ENCODE results near the gene SCUBE1. TPM values are rescaled to one million over a fixed set of nuclear protein-coding genes. Genes with fewer than 3 reads are reported as not detected.
A peak's percentile ranks its signal among the peaks of the same experiment; 100 is the strongest.

SCUBE1 gene
- total and polyA plus RNA-seq, 4 donors, result 0.88 to 18.7 (median 3.5) TPM

GRCh38 chr22:43270949-43271348 is 72.2 kb downstream of the SCUBE1 start:
- no peaks in the 10 kb centered on the region for H3K4me1 ChIP-seq (ENCODE audit: control insufficient read depth in 1 of 2, insufficient read depth in 2 of 2, low read length in 2 of 2)
- no peaks in the 10 kb centered on the region for H3K27me3 ChIP-seq (ENCODE audit: control insufficient read depth in 1 of 2, insufficient read depth in 2 of 2, low read length in 1 of 2)
- DNase-seq (no peak), ATAC-seq (ENCODE audit: low FRiP score) (no peak)
- H3K4me3 ChIP-seq (ENCODE audit: low read length in 2 of 2), result no peak overlapping the region
- intact Hi-C loops (cut with DNase I), result loop anchor here in 1 of 2 donors (5.0 kb wide), 1 partner anchor 76 kb away; no protein-coding TSS in a partner anchor
- H3K9me3 ChIP-seq (ENCODE audit: control insufficient read depth, low read length), result no peaks in the 10 kb centered on the region
- H3K36me3 ChIP-seq (ENCODE audit: control insufficient read depth in 1 of 2, insufficient read depth in 2 of 2, low read length in 1 of 2), result no peaks in the 10 kb centered on the region
- no peak overlapping the region for H3K27ac ChIP-seq (ENCODE audit: low read depth in 1 of 2, low read length in 2 of 2)
- 83 to 87% methylated on average over 7 of the region's 7 CpGs for WGBS, 2 donors

GRCh38 chr22:43270314-43270908 is 72.8 kb downstream of the SCUBE1 start:
- no peaks in the 10 kb centered on the region for H3K27me3 ChIP-seq (ENCODE audit: control insufficient read depth in 1 of 2, insufficient read depth in 2 of 2, low read length in 1 of 2)

GRCh38 chr22:43269646-43270045 is 73.5 kb downstream of the SCUBE1 start:
- Histone ChIP-seq H3K4me3 (ENCODE audit: low read length in 2 of 2) (no peak overlapping the region), H3K27ac (ENCODE audit: low read depth in 1 of 2, low read length in 2 of 2) (no peak overlapping the region), H3K27me3 (ENCODE audit: control insufficient read depth in 1 of 2, insufficient read depth in 2 of 2, low read length in 1 of 2) (no peaks in the 10 kb centered on the region), H3K36me3 (ENCODE audit: control insufficient read depth in 1 of 2, insufficient read depth in 2 of 2, low read length in 1 of 2) (no peaks in the 10 kb centered on the region), H3K9me3 (ENCODE audit: control insufficient read depth, low read length) (no peaks in the 10 kb centered on the region), H3K4me1 (ENCODE audit: control insufficient read depth in 1 of 2, insufficient read depth in 2 of 2, low read length in 2 of 2) (no peaks in the 10 kb centered on the region)
- ATAC-seq (ENCODE audit: low FRiP score) (no peak), DNase-seq (no peak)
- 37 to 47% methylated on average over 14 of the region's 14 CpGs for WGBS, 2 donors
- intact Hi-C loops (cut with DNase I), result loop anchor here in 1 of 2 donors (5.0 kb wide), 1 partner anchor 78 kb away; no protein-coding TSS in a partner anchor

More at GRCh38 chr22:43270314-43270908, 72.8 kb downstream of the SCUBE1 start:
- intact Hi-C loops (cut with DNase I), result loop anchor here in 1 of 2 donors (5.0 kb wide), 1 partner anchor 77 kb away; no protein-coding TSS in a partner anchor
- DNase-seq (no peak), ATAC-seq (ENCODE audit: low FRiP score) (no peak)
- no peak overlapping the region for H3K27ac ChIP-seq (ENCODE audit: low read depth in 1 of 2, low read length in 2 of 2)
- no peaks in the 10 kb centered on the region for H3K36me3 ChIP-seq (ENCODE audit: control insufficient read depth in 1 of 2, insufficient read depth in 2 of 2, low read length in 1 of 2)
- H3K4me1 ChIP-seq (ENCODE audit: control insufficient read depth in 1 of 2, insufficient read depth in 2 of 2, low read length in 2 of 2), result no peaks in the 10 kb centered on the region
- WGBS, 2 donors, result 63 to 72% methylated on average over 13 of the region's 13 CpGs
- no peaks in the 10 kb centered on the region for H3K9me3 ChIP-seq (ENCODE audit: control insufficient read depth, low read length)
- H3K4me3 ChIP-seq (ENCODE audit: low read length in 2 of 2), result no peak overlapping the region

GRCh38 chr22:43269246-43269645 is 73.9 kb downstream of the SCUBE1 start:
- DNase-seq (no peak), ATAC-seq (ENCODE audit: low FRiP score) (no peak)
- intact Hi-C loops (cut with DNase I), result no loop called here
- no peaks in the 10 kb centered on the region for H3K27me3 ChIP-seq (ENCODE audit: control insufficient read depth in 1 of 2, insufficient read depth in 2 of 2, low read length in 1 of 2)
- H3K4me1 ChIP-seq (ENCODE audit: control insufficient read depth in 1 of 2, insufficient read depth in 2 of 2, low read length in 2 of 2), result no peaks in the 10 kb centered on the region
- H3K4me3 ChIP-seq (ENCODE audit: low read length in 2 of 2), result no peak overlapping the region
- no peaks in the 10 kb centered on the region for H3K9me3 ChIP-seq (ENCODE audit: control insufficient read depth, low read length)
- no peak overlapping the region for H3K27ac ChIP-seq (ENCODE audit: low read depth in 1 of 2, low read length in 2 of 2)
- no peaks in the 10 kb centered on the region for H3K36me3 ChIP-seq (ENCODE audit: control insufficient read depth in 1 of 2, insufficient read depth in 2 of 2, low read length in 1 of 2)
- 27 to 44% methylated on average over 16 of the region's 16 CpGs for WGBS, 2 donors

GRCh38 chr22:43267981-43268660 is 75.1 kb downstream of the SCUBE1 start:
- Histone ChIP-seq H3K27ac (ENCODE audit: low read depth in 1 of 2, low read length in 2 of 2) (no peak overlapping the region), H3K27me3 (ENCODE audit: control insufficient read depth in 1 of 2, insufficient read depth in 2 of 2, low read length in 1 of 2) (no peaks in the 10 kb centered on the region), H3K4me3 (ENCODE audit: low read length in 2 of 2) (no peak overlapping the region), H3K9me3 (ENCODE audit: control insufficient read depth, low read length) (no peaks in the 10 kb centered on the region), H3K36me3 (ENCODE audit: control insufficient read depth in 1 of 2, insufficient read depth in 2 of 2, low read length in 1 of 2) (no peaks in the 10 kb centered on the region), H3K4me1 (ENCODE audit: control insufficient read depth in 1 of 2, insufficient read depth in 2 of 2, low read length in 2 of 2) (no peaks in the 10 kb centered on the region)
- 80 to 85% methylated on average over 13 of the region's 13 CpGs for WGBS, 2 donors
- ATAC-seq (ENCODE audit: low FRiP score), result no peak
- no peak for DNase-seq
- intact Hi-C loops (cut with DNase I), result no loop called here

GRCh38 chr22:43267332-43267980 is 75.7 kb downstream of the SCUBE1 start:
- H3K36me3 ChIP-seq (ENCODE audit: control insufficient read depth in 1 of 2, insufficient read depth in 2 of 2, low read length in 1 of 2), result no peaks in the 10 kb centered on the region
- no peaks in the 10 kb centered on the region for H3K9me3 ChIP-seq (ENCODE audit: control insufficient read depth, low read length)
- DNase-seq, result no peak
- no peak overlapping the region for H3K4me3 ChIP-seq (ENCODE audit: low read length in 2 of 2)
- H3K27me3 ChIP-seq (ENCODE audit: control insufficient read depth in 1 of 2, insufficient read depth in 2 of 2, low read length in 1 of 2), result no peaks in the 10 kb centered on the region
- no peak overlapping the region for H3K27ac ChIP-seq (ENCODE audit: low read depth in 1 of 2, low read length in 2 of 2)
- WGBS, 2 donors, result 88 to 90% methylated on average over 13 of the region's 13 CpGs
- H3K4me1 ChIP-seq (ENCODE audit: control insufficient read depth in 1 of 2, insufficient read depth in 2 of 2, low read length in 2 of 2), result no peaks in the 10 kb centered on the region
- ATAC-seq (ENCODE audit: low FRiP score), result no peak
- intact Hi-C loops (cut with DNase I), result no loop called here

- no peaks in the 10 kb centered on the region for H3K9me3 ChIP-seq (ENCODE audit: control insufficient read depth, low read length)
- no peak overlapping the region for H3K27ac ChIP-seq (ENCODE audit: low read depth in 1 of 2, low read length in 2 of 2)
- 86% methylated on average over 9 of the region's 9 CpGs for WGBS, 2 donors
- no peak overlapping the region for H3K4me3 ChIP-seq (ENCODE audit: low read length in 2 of 2)
- ATAC-seq (ENCODE audit: low FRiP score) (no peak), DNase-seq (no peak)
- H3K27me3 ChIP-seq (ENCODE audit: control insufficient read depth in 1 of 2, insufficient read depth in 2 of 2, low read length in 1 of 2), result no peaks in the 10 kb centered on the region
- H3K4me1 ChIP-seq (ENCODE audit: control insufficient read depth in 1 of 2, insufficient read depth in 2 of 2, low read length in 2 of 2), result no peaks in the 10 kb centered on the region
- no peaks in the 10 kb centered on the region for H3K36me3 ChIP-seq (ENCODE audit: control insufficient read depth in 1 of 2, insufficient read depth in 2 of 2, low read length in 1 of 2)
- intact Hi-C loops (cut with DNase I), result no loop called here
Measured at GRCh38 chr22:43266076-43266475, 77.1 kb downstream of the SCUBE1 start.

- Histone ChIP-seq H3K4me3 (ENCODE audit: low read length in 2 of 2) (no peak overlapping the region), H3K36me3 (ENCODE audit: control insufficient read depth in 1 of 2, insufficient read depth in 2 of 2, low read length in 1 of 2) (no peaks in the 10 kb centered on the region), H3K9me3 (ENCODE audit: control insufficient read depth, low read length) (no peaks in the 10 kb centered on the region), H3K27me3 (ENCODE audit: control insufficient read depth in 1 of 2, insufficient read depth in 2 of 2, low read length in 1 of 2) (no peaks in the 10 kb centered on the region), H3K27ac (ENCODE audit: low read depth in 1 of 2, low read length in 2 of 2) (no peak overlapping the region), H3K4me1 (ENCODE audit: control insufficient read depth in 1 of 2, insufficient read depth in 2 of 2, low read length in 2 of 2) (no peaks in the 10 kb centered on the region)
- intact Hi-C loops (cut with DNase I), result no loop called here
- peak in 1 of 2 donors; percentile 69 for DNase-seq
- WGBS, 2 donors, result 9 to 14% methylated on average over 27 of the region's 27 CpGs
- ATAC-seq (ENCODE audit: low FRiP score), result no peak
Measured at GRCh38 chr22:43263645-43264514, 79.3 kb downstream of the SCUBE1 start.

Data from aorta (tissue), 5 donors.